GM12892 (cell line): ENCODE results near the gene STIMATE.

ENCODE experiments used
- POLR2A ChIP-seq: IDR thresholded peaks from 2 replicates; pipeline ENCODE4 v1.6.1; 2011; ENCODE audit warnings: low read depth, low read length, control low read depth
- POLR2AphosphoS5 ChIP-seq: IDR thresholded peaks from 2 replicates; pipeline ENCODE4 v1.6.1; 2011; ENCODE audit warnings: low read depth, low read length, control low read depth
- TAF1 ChIP-seq: IDR thresholded peaks from 2 replicates; pipeline ENCODE4 v1.6.1; 2011; ENCODE audit warnings: low read depth, mild to moderate bottlenecking, control low read depth, low read length, borderline replicate concordance

GRCh38 chr3:52839892-52840545 lies 57.3 kb downstream of the STIMATE start:
- TF ChIP-seq POLR2AphosphoS5 (no peak), POLR2A (no peak), TAF1 (no peak)
